Heart left ventricle (tissue), 13 donors: ENCODE data around the gene DOCK2.

Experiments used
- CTCF ChIP-seq, 12 donors: fragments of 200-600 bp; sonication (generic) in 4 of 12; IDR thresholded peaks; one replicate each; pipeline versions ENCODE4 v1.5.0 to v1.8.0; 2018 to 2022; ENCODE audit warnings: antibody characterized with exemption in 12 of 12, mild to moderate bottlenecking in 5 of 12
- POLR2A ChIP-seq, 2 donors: fragments of 450-650 bp; IDR thresholded peaks; one replicate each; pipeline ENCODE4 v1.6.1; 2017; ENCODE audit warnings: antibody characterized with exemption in 2 of 2, mild to moderate bottlenecking in 2 of 2, moderate library complexity in 2 of 2
- donor health status: ischemic (EF 13 %, LVEDD 7.1; RV severe dilation, severe dysfunction).
- donor health status: DM: no; HTN: yes; CAD: no.
- donor health status: DM: no; HTN: no; CAD: no.
- donor health status: ischemic (EF 25% LVEDD 6.9; RV normal size, moderate dysfunction).
- donor health status: ischemic (EF 25% LVEDD 5.7; RV mildly dilated, moderate dysfunction).
- donor health status: ischemic (EF 35%, LVEDD 5.7; RV mildly dilated, moderate dysfunction).
- donor health status: nonischemic (EF 11% LVEDD 7.7; RV severe dilation, severe dysfunction).
- donor health status: DM: yes; HTN: yes; CAD: no.
- donor health status: PGD.
- donor health status: ischemic (EF 29% LVEDD 5.4; RV normal size, mild dysfunction).
- donor health status: nonischemic (EF 23%, LVEDD 6.1; RV moderate dilation, normal function).

GRCh38 chr5:170008376-170008775, 371.3 kb downstream of the DOCK2 start:
- TF ChIP-seq CTCF (IDR thresholded peaks at IDR 0.05) (no peak), POLR2A (IDR thresholded peaks at IDR 0.05) (no peak)
